ENCODE data around the gene SLBP. TPM values are rescaled to one million over a fixed set of nuclear protein-coding genes. Genes with fewer than 3 reads are reported as not detected.

Gene SLBP
- total and polyA plus RNA-seq, 10 of the 15 experiments (the other 5 are each of a cell fraction or from before 2014, with no cell fraction given), result 94.4 to 278 (median 158) TPM

DNA sequence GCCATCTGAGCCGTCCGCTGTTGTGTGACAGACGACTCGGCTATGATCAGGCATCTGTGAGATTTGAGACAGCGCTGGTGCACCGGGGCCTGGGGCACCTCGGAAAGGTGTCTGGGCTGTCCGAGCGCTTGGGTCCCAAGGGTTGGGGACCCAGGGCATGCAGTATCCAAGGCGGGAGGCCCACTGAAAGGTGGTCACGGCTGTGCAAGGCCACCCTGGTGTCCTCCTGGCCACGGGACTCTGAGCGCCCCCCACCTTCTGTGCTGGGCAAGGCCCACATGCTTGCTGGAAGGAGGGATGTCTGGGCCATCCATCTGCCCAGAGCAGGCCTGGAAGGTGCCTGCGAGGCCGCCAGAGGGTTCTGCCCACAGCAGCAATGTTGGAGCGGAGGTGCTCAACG, 29.1 kb upstream of the SLBP start (continued):
- no peak for TF ChIP-seq NKRF (conservative IDR thresholded peaks at IDR 0.05)
- no peak for TF ChIP-seq SPI1 (IDR thresholded peaks at IDR 0.05; ENCODE audit: borderline replicate concordance, insufficient read depth, low read depth, low read length)
- no peak for TF ChIP-seq EZH2 (IDR thresholded peaks at IDR 0.05; ENCODE audit: borderline replicate concordance, control insufficient read depth, low read depth, low read length)
- TF ChIP-seq ZBTB11 (CRISPR knock-in tag; IDR thresholded peaks at IDR 0.05), result no peak
- no peak for TF ChIP-seq GABPA (IDR thresholded peaks at IDR 0.05; ENCODE audit: low read depth)

DNA sequence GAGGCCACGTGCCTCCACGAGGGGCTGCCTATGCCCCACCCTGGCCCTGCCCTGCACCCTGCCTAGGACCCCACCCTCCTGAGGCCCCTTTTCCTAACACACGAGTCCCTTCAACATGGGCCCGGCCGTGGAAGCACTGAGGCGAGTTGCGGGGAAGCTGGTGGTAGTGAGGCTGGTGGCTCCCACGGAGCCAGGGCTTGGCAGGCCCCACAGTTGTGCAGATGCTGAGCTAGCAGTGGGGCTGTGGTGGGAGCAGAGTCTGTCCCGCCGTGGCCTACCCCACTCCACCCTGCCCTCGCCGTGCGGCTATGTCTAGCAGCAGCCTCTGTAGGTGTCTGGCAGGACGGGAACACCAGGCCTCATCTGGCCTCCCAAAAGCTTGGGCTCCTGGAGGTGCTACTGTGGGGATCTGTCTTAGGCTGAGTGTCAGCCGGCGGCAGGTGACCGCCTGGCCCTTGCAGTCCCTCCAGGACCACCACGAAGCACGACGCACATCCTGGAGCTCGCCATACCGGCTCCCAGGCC, 28.0 kb upstream of the SLBP start:
- H3K4me3 ChIP-seq, result no peak overlapping the region
- in situ Hi-C loops (cut with MboI), result loop anchor here (5.0 kb wide), 2 partner anchors 77 to 167 kb away; no protein-coding TSS in a partner anchor
- WGBS (ENCODE audit: insufficient coverage, insufficient replicate concordance, low lambda C conversion rate, missing lambda C conversion rate), result 91% methylated on average over 21 of the region's 22 CpGs
- H3K36me3 ChIP-seq (ENCODE audit: control insufficient read depth in 2 of 2, insufficient read depth in 2 of 2, low read length in 1 of 2), result peaks cover 42 to 60% of the 10 kb centered on the region in 2 experiments
- no peak overlapping the region for H2AFZ ChIP-seq (ENCODE audit: control insufficient read depth, low read depth, low read length)
- H3K9me3 ChIP-seq (replicated peaks; ENCODE audit: control insufficient read depth, insufficient read depth, low read length), result peaks cover 18% of the 10 kb centered on the region
- H3K27ac ChIP-seq (ENCODE audit: control insufficient read depth, insufficient read depth), result no peak overlapping the region
- BruUV-seq (replicated peaks), result no TSS peak
- DNase-seq (ENCODE audit: low read depth, low spot score) (no peak), ATAC-seq (no peak), FAIRE-seq (no peak)
- no peak overlapping the region for H3K4me2 ChIP-seq (ENCODE audit: control insufficient read depth, insufficient read depth)
- no peaks in the 10 kb centered on the region for H3K79me2 ChIP-seq (ENCODE audit: control insufficient read depth, insufficient read depth, low read length)
- POLR2A ChIA-PET, result no interaction called here
- H3K27me3 ChIP-seq (replicated peaks in 1 of 2; ENCODE audit: control insufficient read depth in 2 of 2, insufficient read depth in 2 of 2, low read length in 1 of 2), result no peaks in the 10 kb centered on the region
- SMC1A ChIA-PET (ENCODE audit: uncharacterized antibody, unreplicated experiment), result no interaction called here
- RAD21 ChIA-PET (ENCODE audit: unreplicated experiment), result no interaction called here
- intact Hi-C loops (cut with micrococcal nuclease; ENCODE audit: unreplicated experiment), result no loop called here
- CTCF ChIA-PET, result interaction anchor here (1.0 kb wide), 1 partner anchor 9 kb away, joined by 3 read pairs; no protein-coding TSS in a partner anchor
- H3K4me1 ChIP-seq (ENCODE audit: control insufficient read depth, insufficient read depth, low read length), result no peaks in the 10 kb centered on the region
- no peaks in the 10 kb centered on the region for H4K20me1 ChIP-seq (ENCODE audit: control insufficient read depth, insufficient read depth)
- H3K9ac ChIP-seq (ENCODE audit: control insufficient read depth, insufficient read depth, low read length), result no peak overlapping the region
- no peak for TF ChIP-seq NFXL1 (IDR thresholded peaks at IDR 0.05; ENCODE audit: borderline replicate concordance)
- TF ChIP-seq, protein P1, sequence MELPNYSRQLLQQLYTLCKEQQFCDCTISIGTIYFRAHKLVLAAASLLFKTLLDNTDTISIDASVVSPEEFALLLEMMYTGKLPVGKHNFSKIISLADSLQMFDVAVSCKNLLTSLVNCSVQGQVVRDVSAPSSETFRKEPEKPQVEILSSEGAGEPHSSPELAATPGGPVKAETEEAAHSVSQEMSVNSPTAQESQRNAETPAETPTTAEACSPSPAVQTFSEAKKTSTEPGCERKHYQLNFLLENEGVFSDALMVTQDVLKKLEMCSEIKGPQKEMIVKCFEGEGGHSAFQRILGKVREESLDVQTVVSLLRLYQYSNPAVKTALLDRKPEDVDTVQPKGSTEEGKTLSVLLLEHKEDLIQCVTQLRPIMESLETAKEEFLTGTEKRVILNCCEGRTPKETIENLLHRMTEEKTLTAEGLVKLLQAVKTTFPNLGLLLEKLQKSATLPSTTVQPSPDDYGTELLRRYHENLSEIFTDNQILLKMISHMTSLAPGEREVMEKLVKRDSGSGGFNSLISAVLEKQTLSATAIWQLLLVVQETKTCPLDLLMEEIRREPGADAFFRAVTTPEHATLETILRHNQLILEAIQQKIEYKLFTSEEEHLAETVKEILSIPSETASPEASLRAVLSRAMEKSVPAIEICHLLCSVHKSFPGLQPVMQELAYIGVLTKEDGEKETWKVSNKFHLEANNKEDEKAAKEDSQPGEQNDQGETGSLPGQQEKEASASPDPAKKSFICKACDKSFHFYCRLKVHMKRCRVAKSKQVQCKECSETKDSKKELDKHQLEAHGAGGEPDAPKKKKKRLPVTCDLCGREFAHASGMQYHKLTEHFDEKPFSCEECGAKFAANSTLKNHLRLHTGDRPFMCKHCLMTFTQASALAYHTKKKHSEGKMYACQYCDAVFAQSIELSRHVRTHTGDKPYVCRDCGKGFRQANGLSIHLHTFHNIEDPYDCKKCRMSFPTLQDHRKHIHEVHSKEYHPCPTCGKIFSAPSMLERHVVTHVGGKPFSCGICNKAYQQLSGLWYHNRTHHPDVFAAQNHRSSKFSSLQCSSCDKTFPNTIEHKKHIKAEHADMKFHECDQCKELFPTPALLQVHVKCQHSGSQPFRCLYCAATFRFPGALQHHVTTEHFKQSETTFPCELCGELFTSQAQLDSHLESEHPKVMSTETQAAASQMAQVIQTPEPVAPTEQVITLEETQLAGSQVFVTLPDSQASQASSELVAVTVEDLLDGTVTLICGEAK (IDR thresholded peaks at IDR 0.05; ENCODE audit: borderline replicate concordance), result no peak
- TF ChIP-seq, protein P2, sequence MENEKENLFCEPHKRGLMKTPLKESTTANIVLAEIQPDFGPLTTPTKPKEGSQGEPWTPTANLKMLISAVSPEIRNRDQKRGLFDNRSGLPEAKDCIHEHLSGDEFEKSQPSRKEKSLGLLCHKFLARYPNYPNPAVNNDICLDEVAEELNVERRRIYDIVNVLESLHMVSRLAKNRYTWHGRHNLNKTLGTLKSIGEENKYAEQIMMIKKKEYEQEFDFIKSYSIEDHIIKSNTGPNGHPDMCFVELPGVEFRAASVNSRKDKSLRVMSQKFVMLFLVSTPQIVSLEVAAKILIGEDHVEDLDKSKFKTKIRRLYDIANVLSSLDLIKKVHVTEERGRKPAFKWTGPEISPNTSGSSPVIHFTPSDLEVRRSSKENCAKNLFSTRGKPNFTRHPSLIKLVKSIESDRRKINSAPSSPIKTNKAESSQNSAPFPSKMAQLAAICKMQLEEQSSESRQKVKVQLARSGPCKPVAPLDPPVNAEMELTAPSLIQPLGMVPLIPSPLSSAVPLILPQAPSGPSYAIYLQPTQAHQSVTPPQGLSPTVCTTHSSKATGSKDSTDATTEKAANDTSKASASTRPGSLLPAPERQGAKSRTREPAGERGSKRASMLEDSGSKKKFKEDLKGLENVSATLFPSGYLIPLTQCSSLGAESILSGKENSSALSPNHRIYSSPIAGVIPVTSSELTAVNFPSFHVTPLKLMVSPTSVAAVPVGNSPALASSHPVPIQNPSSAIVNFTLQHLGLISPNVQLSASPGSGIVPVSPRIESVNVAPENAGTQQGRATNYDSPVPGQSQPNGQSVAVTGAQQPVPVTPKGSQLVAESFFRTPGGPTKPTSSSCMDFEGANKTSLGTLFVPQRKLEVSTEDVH (IDR thresholded peaks at IDR 0.05; ENCODE audit: low read depth, partially characterized antibody), result no peak
- no peak for TF ChIP-seq JUNB (IDR thresholded peaks at IDR 0.05)

Data from GM12878 (cell line).